Measurements from ENCODE around the gene CNTNAP2.

Gene CNTNAP2

GRCh38 chr7:148107443-148108127 is 1991.0 kb downstream of the CNTNAP2 start:
- no peak for DNase-seq (ENCODE audit: low read depth)

GRCh38 chr7:148108381-148108780 is 1991.8 kb downstream of the CNTNAP2 start:
- DNase-seq (ENCODE audit: low read depth) = no peak

GRCh38 chr7:148110097-148110868 is 1993.7 kb downstream of the CNTNAP2 start:
- no peak for DNase-seq (ENCODE audit: low read depth)

GRCh38 chr7:148114804-148115203 is 1998.2 kb downstream of the CNTNAP2 start:
- DNase-seq (ENCODE audit: low read depth) = no peak

GRCh38 chr7:148115308-148115707 is 1998.7 kb downstream of the CNTNAP2 start:
- DNase-seq (ENCODE audit: low read depth) = no peak

- DNase-seq (ENCODE audit: low read depth) = no peak
These were observed 1999.6 kb downstream of the CNTNAP2 start for GRCh38 chr7:148116195-148116594.

GRCh38 chr7:148116829-148117403 is 2000.3 kb downstream of the CNTNAP2 start:
- no peak for DNase-seq (ENCODE audit: low read depth)

GRCh38 chr7:148118371-148118770 is 2001.8 kb downstream of the CNTNAP2 start:
- DNase-seq (ENCODE audit: low read depth) = no peak

- no peak for DNase-seq (ENCODE audit: low read depth)
These were observed 2004.8 kb downstream of the CNTNAP2 start for GRCh38 chr7:148121401-148121800.

GRCh38 chr7:148121847-148122246 is 2005.2 kb downstream of the CNTNAP2 start:
- DNase-seq (ENCODE audit: low read depth) = no peak

GRCh38 chr7:148124477-148124876 is 2007.9 kb downstream of the CNTNAP2 start:
- DNase-seq (ENCODE audit: low read depth) = no peak

GRCh38 chr7:148127374-148127773 is 2010.8 kb downstream of the CNTNAP2 start:
- DNase-seq (ENCODE audit: low read depth) = no peak

- no peak for DNase-seq (ENCODE audit: low read depth)
These were observed 2012.4 kb downstream of the CNTNAP2 start for GRCh38 chr7:148129023-148129422.

GRCh38 chr7:148135116-148135515 is 2018.5 kb downstream of the CNTNAP2 start:
- DNase-seq (ENCODE audit: low read depth) = no peak

- DNase-seq (ENCODE audit: low read depth) = no peak
These were observed 2019.4 kb downstream of the CNTNAP2 start for GRCh38 chr7:148135997-148136396.

GRCh38 chr7:148142660-148143248 is 2026.2 kb downstream of the CNTNAP2 start:
- DNase-seq (ENCODE audit: low read depth) = no peak

- DNase-seq (ENCODE audit: low read depth) = no peak
These were observed 2028.2 kb downstream of the CNTNAP2 start for GRCh38 chr7:148144827-148145226.

- no peak for DNase-seq (ENCODE audit: low read depth)
These were observed 2029.7 kb downstream of the CNTNAP2 start for GRCh38 chr7:148146346-148146745.

- DNase-seq (ENCODE audit: low read depth) = no peak
These were observed 2030.8 kb downstream of the CNTNAP2 start for GRCh38 chr7:148147438-148147837.

- no peak for DNase-seq (ENCODE audit: low read depth)
These were observed 2031.9 kb downstream of the CNTNAP2 start for GRCh38 chr7:148148456-148148855.

GRCh38 chr7:148149730-148150129 is 2033.1 kb downstream of the CNTNAP2 start:
- DNase-seq (ENCODE audit: low read depth) = no peak

GRCh38 chr7:148151778-148152177 is 2035.2 kb downstream of the CNTNAP2 start:
- no peak for DNase-seq (ENCODE audit: low read depth)

Measured in stimulated activated CD8-positive, alpha-beta memory T cell treated with anti-CD3 and anti-CD28 coated beads, Interleukin-12 subunit alpha, Interleukin-12 subunit beta, amount 100 ng/mL, for 1 hour (primary cell).